Measurements from ENCODE around the gene BHLHE41. TPM values are rescaled to one million over a fixed set of nuclear protein-coding genes. Genes with fewer than 3 reads are reported as not detected.

The BHLHE41 gene
- total and polyA plus RNA-seq, 2 donors (not counting 1 experiment from before 2014, with no cell fraction given): 2.3 to 2.4 TPM

DNA sequence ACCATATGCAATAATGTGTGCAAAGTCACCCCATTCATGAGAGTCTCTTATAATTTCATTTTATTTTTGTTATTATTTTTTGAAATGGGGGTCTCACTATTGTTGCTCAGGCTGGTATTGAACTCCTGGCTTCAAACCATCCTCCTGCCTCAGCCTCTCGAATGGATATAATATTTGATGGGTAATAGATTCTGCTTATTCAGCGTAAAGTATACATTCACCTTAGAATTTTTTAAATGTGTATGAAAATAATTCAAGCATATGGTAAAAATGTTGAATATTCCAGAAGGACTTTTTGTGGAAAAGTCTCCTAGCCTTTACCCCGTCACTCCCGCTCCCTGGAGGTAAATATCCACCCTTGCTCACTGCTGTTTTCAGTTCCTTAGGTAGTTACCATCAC is 47.2 kb upstream of the BHLHE41 start:
- no peaks in the 10 kb centered on the region for H4K20me1 ChIP-seq (ENCODE audit: control insufficient read depth, extremely low read depth, insufficient read depth, low read length)

DNA sequence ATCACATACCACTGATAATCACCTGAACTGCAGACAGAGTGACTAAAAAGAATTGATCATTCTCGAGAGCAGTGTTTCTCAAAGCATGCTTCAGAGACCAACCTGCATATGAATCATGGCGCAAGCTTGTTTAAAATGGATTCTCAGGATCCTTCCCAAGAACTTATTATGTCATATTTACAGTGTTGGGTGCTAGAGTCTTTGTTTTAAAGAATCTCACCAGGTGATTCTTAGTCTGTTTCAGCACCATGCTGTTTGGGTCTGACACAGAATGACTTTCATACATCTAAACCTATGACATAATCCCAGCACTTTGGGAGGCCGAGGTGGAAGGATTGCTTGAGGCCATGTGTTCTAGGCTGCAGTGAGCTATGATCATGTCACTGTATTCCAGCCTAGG is 39.3 kb upstream of the BHLHE41 start:
- no peaks in the 10 kb centered on the region for H3K79me2 ChIP-seq (ENCODE audit: control insufficient read depth, insufficient read depth, low read length)
- H3K27ac ChIP-seq (ENCODE audit: insufficient read depth, low read length): no peak overlapping the region
- no peaks in the 10 kb centered on the region for H4K20me1 ChIP-seq (ENCODE audit: control insufficient read depth, extremely low read depth, insufficient read depth, low read length)
- H3K4me2 ChIP-seq (ENCODE audit: extremely low read depth, insufficient read depth, low read length): no peak overlapping the region
- H3K36me3 ChIP-seq (ENCODE audit: control insufficient read depth, insufficient read depth, low read length): no peaks in the 10 kb centered on the region
- no peak overlapping the region for H2AFZ ChIP-seq (ENCODE audit: low read length)
- H3K9me3 ChIP-seq (ENCODE audit: control insufficient read depth, insufficient read depth, low read depth, low read length): no peaks in the 10 kb centered on the region
- DNase-seq (ENCODE audit: low read depth in 2 of 2): peak in 1 of 2 donors; percentile 20
- H3K4me3 ChIP-seq (replicated peaks in 1 of 4; ENCODE audit: control extremely low read depth in 1 of 4, insufficient read depth in 1 of 4, low read depth in 3 of 4, low read length in 4 of 4): no peak overlapping the region
- TF ChIP-seq, protein P1, sequence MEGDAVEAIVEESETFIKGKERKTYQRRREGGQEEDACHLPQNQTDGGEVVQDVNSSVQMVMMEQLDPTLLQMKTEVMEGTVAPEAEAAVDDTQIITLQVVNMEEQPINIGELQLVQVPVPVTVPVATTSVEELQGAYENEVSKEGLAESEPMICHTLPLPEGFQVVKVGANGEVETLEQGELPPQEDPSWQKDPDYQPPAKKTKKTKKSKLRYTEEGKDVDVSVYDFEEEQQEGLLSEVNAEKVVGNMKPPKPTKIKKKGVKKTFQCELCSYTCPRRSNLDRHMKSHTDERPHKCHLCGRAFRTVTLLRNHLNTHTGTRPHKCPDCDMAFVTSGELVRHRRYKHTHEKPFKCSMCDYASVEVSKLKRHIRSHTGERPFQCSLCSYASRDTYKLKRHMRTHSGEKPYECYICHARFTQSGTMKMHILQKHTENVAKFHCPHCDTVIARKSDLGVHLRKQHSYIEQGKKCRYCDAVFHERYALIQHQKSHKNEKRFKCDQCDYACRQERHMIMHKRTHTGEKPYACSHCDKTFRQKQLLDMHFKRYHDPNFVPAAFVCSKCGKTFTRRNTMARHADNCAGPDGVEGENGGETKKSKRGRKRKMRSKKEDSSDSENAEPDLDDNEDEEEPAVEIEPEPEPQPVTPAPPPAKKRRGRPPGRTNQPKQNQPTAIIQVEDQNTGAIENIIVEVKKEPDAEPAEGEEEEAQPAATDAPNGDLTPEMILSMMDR (conservative IDR thresholded peaks at IDR 0.05 in 1 of 2, IDR thresholded peaks at IDR 0.05 in 1 of 2; ENCODE audit: low read depth in 1 of 2, low read length in 2 of 2): no peak
- no peak for TF ChIP-seq EZH2 (IDR thresholded peaks at IDR 0.05; ENCODE audit: low read length, missing control alignments)
- H3K4me1 ChIP-seq (ENCODE audit: control insufficient read depth, extremely low read depth, insufficient read depth, low read length): no peaks in the 10 kb centered on the region
- H3K27me3 ChIP-seq (ENCODE audit: control insufficient read depth, insufficient read depth, low read length): no peaks in the 10 kb centered on the region
- no peak overlapping the region for H3K9ac ChIP-seq (ENCODE audit: insufficient read depth, low read length)

More for the DNA sequence above, 47.2 kb upstream of the BHLHE41 start:
- no peak overlapping the region for H3K9ac ChIP-seq (ENCODE audit: insufficient read depth, low read length)
- no peak for DNase-seq (ENCODE audit: low read depth in 2 of 2)
- H3K9me3 ChIP-seq (ENCODE audit: control insufficient read depth, insufficient read depth, low read depth, low read length): no peaks in the 10 kb centered on the region
- no peak overlapping the region for H3K4me2 ChIP-seq (ENCODE audit: extremely low read depth, insufficient read depth, low read length)
- H3K27me3 ChIP-seq (ENCODE audit: control insufficient read depth, insufficient read depth, low read length): no peaks in the 10 kb centered on the region
- no peak overlapping the region for H3K27ac ChIP-seq (ENCODE audit: insufficient read depth, low read length)
- H2AFZ ChIP-seq (ENCODE audit: low read length): no peak overlapping the region
- no peak overlapping the region for H3K4me3 ChIP-seq (replicated peaks in 1 of 4; ENCODE audit: control extremely low read depth in 1 of 4, insufficient read depth in 1 of 4, low read depth in 3 of 4, low read length in 4 of 4)
- no peaks in the 10 kb centered on the region for H3K4me1 ChIP-seq (ENCODE audit: control insufficient read depth, extremely low read depth, insufficient read depth, low read length)
- no peaks in the 10 kb centered on the region for H3K79me2 ChIP-seq (ENCODE audit: control insufficient read depth, insufficient read depth, low read length)
- TF ChIP-seq, protein P1 (conservative IDR thresholded peaks at IDR 0.05 in 1 of 2, IDR thresholded peaks at IDR 0.05 in 1 of 2; ENCODE audit: low read depth in 1 of 2, low read length in 2 of 2): no peak
- no peak for TF ChIP-seq EZH2 (IDR thresholded peaks at IDR 0.05; ENCODE audit: low read length, missing control alignments)
- H3K36me3 ChIP-seq (ENCODE audit: control insufficient read depth, insufficient read depth, low read length): no peaks in the 10 kb centered on the region

- Histone ChIP-seq H3K27me3 (ENCODE audit: control insufficient read depth, insufficient read depth, low read length) (no peaks in the 10 kb centered on the region), H4K20me1 (ENCODE audit: control insufficient read depth, extremely low read depth, insufficient read depth, low read length) (no peaks in the 10 kb centered on the region)
- TF ChIP-seq, protein P1 (conservative IDR thresholded peaks at IDR 0.05 in 1 of 2, IDR thresholded peaks at IDR 0.05 in 1 of 2; ENCODE audit: low read depth in 1 of 2, low read length in 2 of 2): no peak
- TF ChIP-seq EZH2 (IDR thresholded peaks at IDR 0.05; ENCODE audit: low read length, missing control alignments): no peak
Observed at GRCh38 chr12:26162905-26163304, 38.1 kb upstream of the BHLHE41 start.

More at GRCh38 chr12:26162905-26163304, 38.1 kb upstream of the BHLHE41 start:
- Histone ChIP-seq H3K4me3 (replicated peaks in 1 of 4; ENCODE audit: control extremely low read depth in 1 of 4, insufficient read depth in 1 of 4, low read depth in 3 of 4, low read length in 4 of 4) (no peak overlapping the region), H3K79me2 (ENCODE audit: control insufficient read depth, insufficient read depth, low read length) (no peaks in the 10 kb centered on the region), H3K4me1 (ENCODE audit: control insufficient read depth, extremely low read depth, insufficient read depth, low read length) (no peaks in the 10 kb centered on the region), H2AFZ (ENCODE audit: low read length) (no peak overlapping the region), H3K9me3 (ENCODE audit: control insufficient read depth, insufficient read depth, low read depth, low read length) (no peaks in the 10 kb centered on the region), H3K36me3 (ENCODE audit: control insufficient read depth, insufficient read depth, low read length) (no peaks in the 10 kb centered on the region), H3K9ac (ENCODE audit: insufficient read depth, low read length) (no peak overlapping the region), H3K4me2 (ENCODE audit: extremely low read depth, insufficient read depth, low read length) (no peak overlapping the region), H3K27ac (ENCODE audit: insufficient read depth, low read length) (no peak overlapping the region)
- no peak for DNase-seq (ENCODE audit: low read depth in 2 of 2)

All from fibroblast of lung (primary cell).